GM12891 (cell line): ENCODE data around the gene SUSD5.
"Not testable (repeated sequence)": the region's sequence is repeated elsewhere in the genome, so short reads cannot be mapped to it uniquely, and the experiment has no call there.

Source experiments
- PAX5 ChIP-seq: IDR thresholded peaks from 2 replicates; pipeline ENCODE4 v1.6.1; 2011; ENCODE audit warnings: low read length, moderate library complexity, mild to moderate bottlenecking; ENCODE audit not compliant: insufficient read depth, severe bottlenecking
- POLR2A ChIP-seq: IDR thresholded peaks from 2 replicates; pipeline ENCODE4 v1.6.1; 2011; ENCODE audit warnings: low read depth, low read length, control low read depth
- POLR2AphosphoS5 ChIP-seq: IDR thresholded peaks from 2 replicates; pipeline ENCODE4 v1.6.1; 2011; ENCODE audit warnings: low read depth, low read length, control low read depth
- POU2F2 ChIP-seq: IDR thresholded peaks from 2 replicates; pipeline ENCODE4 v1.6.1; 2011; ENCODE audit warnings: low read depth, mild to moderate bottlenecking, control low read depth, low read length, moderate library complexity
- SPI1 ChIP-seq: IDR thresholded peaks from 2 replicates; pipeline ENCODE4 v1.6.1; 2011; ENCODE audit warnings: low read depth, low read length, control low read depth
- TAF1 ChIP-seq: IDR thresholded peaks from 2 replicates; pipeline ENCODE4 v1.6.1; 2011; ENCODE audit warnings: low read depth, low read length, control low read depth

DNA sequence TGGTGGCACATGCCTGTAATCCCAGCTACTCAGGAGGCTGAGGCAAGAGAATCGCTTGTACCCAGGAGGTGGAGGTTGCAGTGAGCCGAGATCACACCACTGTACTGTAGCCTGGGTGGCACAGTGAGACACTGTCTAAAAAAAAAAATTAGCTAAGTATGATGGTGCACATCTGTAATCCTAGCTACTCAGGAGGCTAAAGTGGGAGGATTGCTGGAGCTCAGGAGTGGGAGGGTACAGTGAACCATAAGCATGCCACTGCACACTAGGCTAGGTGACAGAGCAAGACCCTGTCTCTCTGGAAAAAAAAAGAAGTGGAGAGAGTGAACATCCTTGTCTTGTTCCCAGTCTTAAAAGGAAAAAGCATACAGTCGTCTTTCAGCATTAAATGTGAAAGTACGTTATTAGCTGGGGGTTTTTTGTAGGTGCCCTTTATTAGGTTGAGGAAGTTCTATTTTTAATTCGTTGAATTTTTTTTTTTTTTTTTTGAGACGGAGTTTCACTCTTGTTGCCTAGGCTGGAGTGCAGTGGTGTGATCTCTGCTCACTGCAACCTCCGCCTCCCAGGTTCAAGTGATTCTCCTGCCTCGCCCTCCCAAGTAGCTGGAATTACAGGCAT is 79.5 kb downstream of the SUSD5 start:
- TF ChIP-seq POLR2A, TAF1, SPI1, POLR2AphosphoS5, PAX5, POU2F2: not testable (repeated sequence)
